Glomerular visceral epithelial cell (primary cell): ENCODE measurements around the gene SPI1.

Source experiments
- DNase-seq: peaks from one replicate; pipeline ENCODE4 v3.0.0-alpha.2; 2016; ENCODE audit errors: extremely low spot score

SPI1 gene

GRCh38 chr11:47406896-47407745 is 28.8 kb upstream of the SPI1 start:
- no peak for DNase-seq

GRCh38 chr11:47403571-47403970 is 25.2 kb upstream of the SPI1 start:
- DNase-seq: no peak

GRCh38 chr11:47403135-47403534 is 24.8 kb upstream of the SPI1 start:
- DNase-seq: no peak

- no peak for DNase-seq
These were observed 22.5 kb upstream of the SPI1 start for GRCh38 chr11:47400768-47401279.

- peak; percentile 34 for DNase-seq
These were observed 21.8 kb upstream of the SPI1 start for GRCh38 chr11:47399860-47400767.

GRCh38 chr11:47398551-47398950 is 20.2 kb upstream of the SPI1 start:
- no peak for DNase-seq

GRCh38 chr11:47398011-47398410 is 19.7 kb upstream of the SPI1 start:
- DNase-seq: no peak

- DNase-seq: no peak
These were observed 17.6 kb upstream of the SPI1 start for GRCh38 chr11:47396049-47396320.

- DNase-seq: no peak
These were observed 17.1 kb upstream of the SPI1 start for GRCh38 chr11:47395223-47396048.

- DNase-seq: no peak
These were observed 16.2 kb upstream of the SPI1 start for GRCh38 chr11:47394322-47395222.

GRCh38 chr11:47394050-47394321 is 15.6 kb upstream of the SPI1 start:
- DNase-seq: no peak

GRCh38 chr11:47393163-47394049 is 15.1 kb upstream of the SPI1 start:
- DNase-seq: peak; percentile 67

- no peak for DNase-seq
These were observed 14.3 kb upstream of the SPI1 start for GRCh38 chr11:47392546-47393162.

GRCh38 chr11:47391711-47392432 is 13.5 kb upstream of the SPI1 start:
- DNase-seq: no peak

- DNase-seq: peak; percentile 63
These were observed 12.8 kb upstream of the SPI1 start for GRCh38 chr11:47391077-47391583.

- DNase-seq: no peak
These were observed 12.0 kb upstream of the SPI1 start for GRCh38 chr11:47390422-47390760.

- DNase-seq: no peak
These were observed 11.5 kb upstream of the SPI1 start for GRCh38 chr11:47389577-47390421.
